ENCODE measurements around the gene HTR2A.

The HTR2A gene

DNA sequence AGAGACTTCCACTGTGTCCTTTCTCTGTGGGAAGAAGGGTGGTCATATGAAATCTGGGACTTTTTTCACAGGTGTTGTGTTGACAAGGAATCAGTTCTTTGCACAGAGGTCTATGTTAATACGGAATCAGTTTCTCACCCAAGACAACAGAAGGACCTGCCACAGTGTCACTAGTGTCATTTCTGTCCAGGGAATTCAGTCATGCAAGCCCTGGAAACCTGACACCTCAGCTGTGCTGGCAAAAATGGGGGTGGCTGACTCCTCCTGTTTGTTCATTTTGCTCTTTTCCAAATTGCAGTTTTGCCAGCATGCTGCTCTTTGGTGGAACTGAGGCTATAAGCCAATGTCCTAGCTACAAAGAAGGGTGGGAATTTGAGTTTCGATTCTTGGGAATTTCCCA is 50.1 kb downstream of the HTR2A start:
- H3K4me3 ChIP-seq (ENCODE audit: low read depth, low read length), result no peak overlapping the region
- H3K27me3 ChIP-seq (ENCODE audit: control insufficient read depth, insufficient read depth, low read length), result no peaks in the 10 kb centered on the region
- H3K4me1 ChIP-seq (ENCODE audit: control insufficient read depth, insufficient read depth, low read length), result no peaks in the 10 kb centered on the region
- no peak overlapping the region for H3K9ac ChIP-seq (ENCODE audit: low read length)
- no peaks in the 10 kb centered on the region for H3K9me3 ChIP-seq (ENCODE audit: control insufficient read depth, insufficient read depth, low read depth, low read length)
- H3K36me3 ChIP-seq (ENCODE audit: control insufficient read depth, insufficient read depth, low read length), result no peaks in the 10 kb centered on the region
- no peak overlapping the region for H3K27ac ChIP-seq (ENCODE audit: low read depth, low read length)

DNA sequence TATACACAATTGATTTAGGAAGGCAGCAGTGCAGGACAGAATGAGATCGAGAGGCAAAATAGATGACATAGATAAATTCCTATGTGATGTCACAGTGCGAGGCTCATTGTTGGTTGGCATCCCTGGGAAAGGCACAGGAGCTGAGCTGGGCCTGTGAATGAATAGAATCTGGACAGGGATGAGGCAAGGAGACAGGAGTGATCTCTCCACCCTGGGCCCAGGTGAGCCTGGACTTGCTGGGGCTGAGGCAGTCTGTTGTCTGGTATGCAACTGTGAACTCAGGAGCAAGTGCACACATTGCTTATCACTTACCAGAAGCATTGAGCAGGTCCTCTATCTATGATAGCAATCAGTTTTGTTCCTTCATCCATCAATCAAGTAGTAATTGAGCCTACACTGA is 51.7 kb downstream of the HTR2A start:
- Histone ChIP-seq H3K27ac (ENCODE audit: low read depth, low read length) (no peak overlapping the region), H3K36me3 (ENCODE audit: control insufficient read depth, insufficient read depth, low read length) (no peaks in the 10 kb centered on the region), H3K9me3 (ENCODE audit: control insufficient read depth, insufficient read depth, low read depth, low read length) (no peaks in the 10 kb centered on the region), H3K4me1 (ENCODE audit: control insufficient read depth, insufficient read depth, low read length) (no peaks in the 10 kb centered on the region), H3K9ac (ENCODE audit: low read length) (no peak overlapping the region), H3K27me3 (ENCODE audit: control insufficient read depth, insufficient read depth, low read length) (no peaks in the 10 kb centered on the region), H3K4me3 (ENCODE audit: low read depth, low read length) (no peak overlapping the region)

DNA sequence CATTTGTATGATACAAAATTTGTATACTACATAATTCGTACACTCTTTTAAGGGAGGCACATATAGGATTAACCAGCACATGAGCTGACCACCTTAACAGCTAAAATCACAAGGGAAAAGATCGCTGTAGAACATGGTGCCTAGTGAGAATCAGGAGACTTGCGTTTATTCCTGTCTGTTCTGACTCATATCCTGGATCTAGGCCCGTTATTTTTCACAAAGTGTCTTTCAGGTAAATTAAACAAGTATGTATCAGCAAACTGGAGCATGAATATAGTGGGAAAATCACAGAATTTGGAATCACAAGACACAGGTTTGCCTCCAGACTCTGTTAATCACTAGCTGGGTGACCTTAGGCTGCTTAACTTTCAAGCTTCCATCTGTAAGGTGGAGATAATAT is 52.4 kb downstream of the HTR2A start:
- Histone ChIP-seq H3K27ac (ENCODE audit: low read depth, low read length) (no peak overlapping the region), H3K4me1 (ENCODE audit: control insufficient read depth, insufficient read depth, low read length) (no peaks in the 10 kb centered on the region), H3K9me3 (ENCODE audit: control insufficient read depth, insufficient read depth, low read depth, low read length) (no peaks in the 10 kb centered on the region), H3K9ac (ENCODE audit: low read length) (no peak overlapping the region), H3K27me3 (ENCODE audit: control insufficient read depth, insufficient read depth, low read length) (no peaks in the 10 kb centered on the region), H3K4me3 (ENCODE audit: low read depth, low read length) (no peak overlapping the region), H3K36me3 (ENCODE audit: control insufficient read depth, insufficient read depth, low read length) (no peaks in the 10 kb centered on the region)

DNA sequence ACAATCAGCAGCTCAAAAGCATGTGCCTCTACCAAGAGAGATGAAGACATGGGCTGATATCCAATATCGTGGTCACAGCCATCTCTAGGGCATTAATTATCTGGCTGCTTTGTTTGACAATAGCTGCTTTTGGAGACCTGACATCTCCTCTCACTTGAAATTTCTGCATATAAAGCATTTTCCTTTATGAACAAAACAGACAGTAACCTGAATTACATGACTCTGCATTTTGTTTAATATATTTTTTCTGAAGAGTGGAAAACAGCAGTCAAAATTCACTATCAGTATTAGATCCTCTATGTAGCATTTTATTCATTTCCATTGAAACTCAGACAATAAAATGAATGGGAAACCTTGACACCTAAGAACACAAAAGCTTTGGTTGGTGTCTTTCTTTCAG is 57.5 kb downstream of the HTR2A start:
- H3K27ac ChIP-seq (ENCODE audit: low read depth, low read length), result no peak overlapping the region
- no peak overlapping the region for H3K4me3 ChIP-seq (ENCODE audit: low read depth, low read length)
- no peaks in the 10 kb centered on the region for H3K4me1 ChIP-seq (ENCODE audit: control insufficient read depth, insufficient read depth, low read length)
- H3K27me3 ChIP-seq (ENCODE audit: control insufficient read depth, insufficient read depth, low read length), result no peaks in the 10 kb centered on the region
- no peaks in the 10 kb centered on the region for H3K36me3 ChIP-seq (ENCODE audit: control insufficient read depth, insufficient read depth, low read length)
- no peak overlapping the region for H3K9ac ChIP-seq (ENCODE audit: low read length)
- no peaks in the 10 kb centered on the region; the same call in 1 of the 2 replicates for H3K9me3 ChIP-seq (ENCODE audit: control insufficient read depth, insufficient read depth, low read depth, low read length)

DNA sequence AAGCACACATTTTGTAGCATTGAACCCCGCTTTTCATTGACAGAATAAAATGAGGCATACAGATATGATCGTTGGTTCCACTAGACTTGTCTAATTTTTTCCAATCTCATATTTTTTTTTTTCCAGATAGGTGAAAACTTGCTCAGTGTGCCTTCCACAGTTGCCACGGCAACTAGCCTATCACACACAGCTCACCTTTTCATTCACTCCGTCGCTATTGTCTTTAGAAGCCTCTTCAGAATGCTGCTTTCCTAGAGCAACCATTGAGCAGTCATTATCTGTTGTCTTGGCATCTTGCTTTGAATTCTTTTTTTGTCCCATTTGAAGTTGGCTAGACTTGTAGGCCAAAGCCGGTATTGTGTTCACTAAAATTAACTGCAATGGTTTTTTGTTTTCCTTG is 62.2 kb downstream of the HTR2A start:
- Histone ChIP-seq H3K36me3 (ENCODE audit: control insufficient read depth, insufficient read depth, low read length) (no peaks in the 10 kb centered on the region), H3K4me3 (ENCODE audit: low read depth, low read length) (no peak overlapping the region), H3K9ac (ENCODE audit: low read length) (no peak overlapping the region), H3K27ac (ENCODE audit: low read depth, low read length) (no peak overlapping the region), H3K9me3 (ENCODE audit: control insufficient read depth, insufficient read depth, low read depth, low read length) (no peaks in the 10 kb centered on the region; the same call in 1 of the 2 replicates), H3K4me1 (ENCODE audit: control insufficient read depth, insufficient read depth, low read length) (no peaks in the 10 kb centered on the region), H3K27me3 (ENCODE audit: control insufficient read depth, insufficient read depth, low read length) (no peaks in the 10 kb centered on the region)

DNA sequence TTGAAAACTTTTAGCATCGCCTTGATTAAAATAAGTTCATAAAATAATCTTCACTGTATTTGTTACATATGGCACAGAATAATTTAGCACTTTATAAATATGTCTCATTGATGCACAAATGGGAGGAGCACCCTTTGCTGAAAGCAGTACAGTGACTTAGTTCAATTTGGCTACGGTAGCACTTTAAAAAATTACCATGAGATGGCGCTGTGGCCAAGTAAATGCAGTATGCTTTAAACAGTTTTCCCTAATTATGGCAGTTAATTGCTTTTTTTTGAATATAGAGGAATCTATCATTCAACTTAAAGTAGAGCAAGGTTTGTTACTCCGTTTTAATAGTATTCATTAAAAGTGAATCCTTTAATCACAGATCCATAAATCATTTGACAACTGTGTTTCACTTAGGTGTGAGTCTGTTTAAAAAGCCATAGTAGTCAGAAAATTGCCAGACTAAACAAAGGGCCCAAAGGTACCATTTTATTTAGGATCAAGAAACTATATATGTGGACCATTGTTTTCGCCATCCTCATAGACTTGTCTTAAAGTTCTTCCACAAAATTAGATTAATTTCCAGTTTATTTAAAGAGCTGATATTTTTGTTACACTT is 65.2 kb downstream of the HTR2A start:
- Histone ChIP-seq H3K36me3 (ENCODE audit: control insufficient read depth, insufficient read depth, low read length) (no peaks in the 10 kb centered on the region), H3K27me3 (ENCODE audit: control insufficient read depth, insufficient read depth, low read length) (no peaks in the 10 kb centered on the region), H3K9me3 (ENCODE audit: control insufficient read depth, insufficient read depth, low read depth, low read length) (no peaks in the 10 kb centered on the region; the same call in 1 of the 2 replicates), H3K27ac (ENCODE audit: low read depth, low read length) (no peak overlapping the region), H3K4me1 (ENCODE audit: control insufficient read depth, insufficient read depth, low read length) (no peaks in the 10 kb centered on the region), H3K4me3 (ENCODE audit: low read depth, low read length) (no peak overlapping the region), H3K9ac (ENCODE audit: low read length) (no peak overlapping the region)

DNA sequence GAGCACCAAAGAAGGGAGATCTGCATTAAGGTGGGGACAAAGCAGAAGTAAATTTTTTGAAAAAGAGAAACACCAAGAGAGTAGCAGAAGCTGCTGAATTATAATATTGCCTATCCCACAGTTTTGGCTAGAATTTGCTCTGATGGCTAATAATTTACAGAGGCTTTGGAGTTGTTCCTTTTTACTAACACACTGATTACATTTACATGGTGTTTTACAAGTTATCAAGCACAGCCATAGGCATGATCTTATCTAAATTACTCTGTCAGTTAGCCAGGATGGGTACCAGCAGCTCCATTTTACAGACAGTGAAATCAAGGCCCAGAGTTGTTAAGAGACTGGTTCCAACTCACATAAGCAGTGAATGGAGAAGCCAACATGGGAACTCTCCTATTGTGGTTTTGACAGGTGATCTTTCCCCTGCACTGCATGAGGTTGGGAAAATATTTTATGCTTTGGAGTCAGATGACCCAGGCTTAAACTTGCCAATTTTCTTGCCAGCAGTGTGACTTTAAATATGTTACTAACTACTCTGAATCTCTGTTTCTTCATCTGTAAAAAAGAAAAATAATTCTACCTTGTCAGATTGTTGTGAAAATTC is 66.3 kb downstream of the HTR2A start:
- Histone ChIP-seq H3K36me3 (ENCODE audit: control insufficient read depth, insufficient read depth, low read length) (no peaks in the 10 kb centered on the region), H3K9ac (ENCODE audit: low read length) (no peak overlapping the region), H3K9me3 (ENCODE audit: control insufficient read depth, insufficient read depth, low read depth, low read length) (no peaks in the 10 kb centered on the region; the same call in 1 of the 2 replicates), H3K4me1 (ENCODE audit: control insufficient read depth, insufficient read depth, low read length) (no peaks in the 10 kb centered on the region), H3K27me3 (ENCODE audit: control insufficient read depth, insufficient read depth, low read length) (no peaks in the 10 kb centered on the region), H3K4me3 (ENCODE audit: low read depth, low read length) (no peak overlapping the region), H3K27ac (ENCODE audit: low read depth, low read length) (no peak overlapping the region)

DNA sequence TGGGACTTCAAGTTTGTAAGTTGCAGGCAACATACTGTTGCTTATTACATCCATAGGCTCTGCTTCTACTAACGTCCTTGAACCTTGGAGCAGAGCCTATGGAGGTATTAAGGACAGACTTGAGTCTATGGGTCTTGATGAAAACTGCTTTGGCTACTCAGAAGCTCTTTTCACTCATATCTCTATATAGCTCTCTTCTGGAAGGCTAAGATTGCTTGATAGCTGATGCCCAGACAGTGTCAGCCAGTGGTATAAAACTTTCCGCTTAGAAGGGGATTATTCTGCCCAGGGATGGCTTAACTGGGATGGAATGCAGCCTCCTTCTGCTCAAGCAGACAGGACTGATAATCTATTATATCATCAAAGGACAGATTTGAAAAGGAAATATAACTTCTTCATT is 74.3 kb downstream of the HTR2A start:
- H3K4me1 ChIP-seq (ENCODE audit: control insufficient read depth, insufficient read depth, low read length), result peaks cover 2% of the 10 kb centered on the region
- no peaks in the 10 kb centered on the region for H3K27me3 ChIP-seq (ENCODE audit: control insufficient read depth, insufficient read depth, low read length)
- H3K9ac ChIP-seq (ENCODE audit: low read length), result no peak overlapping the region
- H3K27ac ChIP-seq (ENCODE audit: low read depth, low read length), result no peak overlapping the region
- no peaks in the 10 kb centered on the region for H3K9me3 ChIP-seq (ENCODE audit: control insufficient read depth, insufficient read depth, low read depth, low read length)
- no peak overlapping the region for H3K4me3 ChIP-seq (ENCODE audit: low read depth, low read length)
- H3K36me3 ChIP-seq (ENCODE audit: control insufficient read depth, insufficient read depth, low read length), result no peaks in the 10 kb centered on the region

DNA sequence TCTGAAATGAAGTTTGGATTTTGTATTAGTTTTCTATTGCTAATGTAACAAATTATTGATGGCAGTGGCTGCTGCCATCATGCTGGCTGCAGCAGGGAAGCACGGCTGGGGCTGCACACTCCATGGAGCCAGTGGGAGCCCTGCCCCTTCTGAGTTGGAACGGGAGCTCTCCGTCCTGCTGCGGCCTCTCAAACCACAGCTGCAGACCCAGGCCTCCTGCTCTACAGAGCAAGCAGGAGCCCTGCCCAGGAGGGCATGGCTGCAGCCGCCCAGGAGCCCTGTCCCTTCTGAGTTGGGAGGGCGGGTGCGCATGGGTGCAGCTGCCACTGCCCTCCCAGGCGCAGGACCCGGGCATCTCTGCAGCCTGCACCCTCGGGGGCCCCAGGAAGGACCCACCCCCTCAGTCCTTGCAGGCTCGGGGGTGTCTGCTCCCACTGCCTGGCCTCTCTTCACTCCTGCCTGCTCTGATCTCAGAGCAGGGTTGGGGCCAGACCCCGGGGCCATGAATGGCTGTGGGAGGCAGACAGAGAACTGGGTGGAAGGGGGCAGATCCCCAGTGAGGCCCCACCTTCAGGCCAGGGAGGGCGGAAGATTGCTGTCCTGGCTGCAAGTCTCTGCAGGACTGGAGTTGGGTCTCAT is 78.9 kb downstream of the HTR2A start:
- peaks cover 2% of the 10 kb centered on the region; the same call in 1 of the 2 replicates for H3K9me3 ChIP-seq (ENCODE audit: control insufficient read depth, insufficient read depth, low read depth, low read length)
- no peak overlapping the region for H3K27ac ChIP-seq (ENCODE audit: low read depth, low read length)
- no peak overlapping the region for H3K9ac ChIP-seq (ENCODE audit: low read length)
- peaks cover 5% of the 10 kb centered on the region for H3K4me1 ChIP-seq (ENCODE audit: control insufficient read depth, insufficient read depth, low read length)
- H3K27me3 ChIP-seq (ENCODE audit: control insufficient read depth, insufficient read depth, low read length), result no peaks in the 10 kb centered on the region
- H3K4me3 ChIP-seq (ENCODE audit: low read depth, low read length), result no peak overlapping the region
- H3K36me3 ChIP-seq (ENCODE audit: control insufficient read depth, insufficient read depth, low read length), result no peaks in the 10 kb centered on the region

DNA sequence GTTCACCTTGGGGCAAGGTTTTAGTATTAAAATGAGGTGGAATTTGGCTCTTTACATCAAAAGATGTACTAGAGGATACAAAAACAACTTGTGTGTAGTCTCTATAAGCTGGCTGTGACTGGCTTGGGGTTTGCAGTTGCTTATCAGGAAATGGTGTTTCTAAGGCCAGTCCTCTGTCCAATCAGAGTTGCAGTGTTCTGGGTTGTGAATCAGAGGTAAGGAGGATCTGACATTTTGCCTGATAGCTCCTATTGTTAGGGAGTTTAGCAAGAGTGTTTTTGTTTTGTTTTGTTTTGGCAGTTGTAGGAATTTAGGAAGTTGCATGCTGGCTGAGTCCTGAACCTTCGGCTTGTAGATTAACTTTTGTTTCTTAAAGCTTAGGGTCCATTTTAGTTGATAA is 79.8 kb downstream of the HTR2A start:
- Histone ChIP-seq H3K4me1 (ENCODE audit: control insufficient read depth, insufficient read depth, low read length) (peaks cover 5% of the 10 kb centered on the region), H3K27me3 (ENCODE audit: control insufficient read depth, insufficient read depth, low read length) (no peaks in the 10 kb centered on the region), H3K36me3 (ENCODE audit: control insufficient read depth, insufficient read depth, low read length) (no peaks in the 10 kb centered on the region), H3K9ac (ENCODE audit: low read length) (no peak overlapping the region), H3K4me3 (ENCODE audit: low read depth, low read length) (no peak overlapping the region), H3K9me3 (ENCODE audit: control insufficient read depth, insufficient read depth, low read depth, low read length) (peaks cover 2% of the 10 kb centered on the region; the same call in 1 of the 2 replicates), H3K27ac (ENCODE audit: low read depth, low read length) (no peak overlapping the region)

DNA sequence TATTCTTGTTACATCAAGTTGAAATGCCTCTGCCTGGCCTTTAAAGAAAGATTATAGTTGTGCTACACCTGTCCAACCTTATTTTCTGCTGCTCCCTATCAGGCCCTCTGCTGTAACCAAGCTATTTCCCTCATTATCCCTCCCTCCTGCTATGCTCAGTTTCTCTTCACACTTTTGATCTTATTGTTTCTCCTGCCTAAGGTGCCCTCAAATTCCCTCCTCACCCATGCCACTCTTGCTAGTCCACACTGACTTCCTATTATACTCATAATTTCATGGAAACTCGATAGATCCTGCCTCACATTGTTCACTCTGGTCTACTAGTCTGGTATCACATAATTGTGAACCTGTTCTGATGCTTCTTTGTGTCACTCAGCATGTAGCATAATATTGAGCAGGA is 80.5 kb downstream of the HTR2A start:
- Histone ChIP-seq H3K36me3 (ENCODE audit: control insufficient read depth, insufficient read depth, low read length) (no peaks in the 10 kb centered on the region), H3K27ac (ENCODE audit: low read depth, low read length) (no peak overlapping the region), H3K27me3 (ENCODE audit: control insufficient read depth, insufficient read depth, low read length) (no peaks in the 10 kb centered on the region), H3K9ac (ENCODE audit: low read length) (no peak overlapping the region), H3K4me3 (ENCODE audit: low read depth, low read length) (no peak overlapping the region), H3K4me1 (ENCODE audit: control insufficient read depth, insufficient read depth, low read length) (peaks cover 5% of the 10 kb centered on the region), H3K9me3 (ENCODE audit: control insufficient read depth, insufficient read depth, low read depth, low read length) (peaks cover 2% of the 10 kb centered on the region; the same call in 1 of the 2 replicates)
